ENCODE measurements around the gene EIF4A3. TPM values are rescaled to one million over a fixed set of nuclear protein-coding genes. Genes with fewer than 3 reads are reported as not detected.

EIF4A3 gene
- polyA plus RNA-seq, 1 donor (not counting 4 experiments of a cell fraction or from before 2014, with no cell fraction given), result 143 TPM

DNA sequence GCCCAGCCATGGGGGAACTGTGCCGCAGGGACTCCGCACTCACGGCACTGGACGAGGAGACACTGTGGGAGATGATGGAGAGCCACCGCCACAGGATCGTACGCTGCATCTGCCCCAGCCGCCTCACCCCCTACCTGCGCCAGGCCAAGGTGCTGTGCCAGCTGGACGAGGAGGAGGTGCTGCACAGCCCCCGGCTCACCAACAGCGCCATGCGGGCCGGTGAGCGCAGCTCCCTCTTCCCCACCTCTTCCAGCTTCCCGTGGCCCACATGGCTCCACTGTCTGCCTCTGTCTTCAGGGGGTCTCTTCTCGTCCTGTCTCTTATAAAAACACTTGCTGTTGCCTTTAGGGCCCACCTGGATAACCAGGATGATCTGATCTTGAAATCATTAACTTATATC is 34.5 kb upstream of the EIF4A3 start:
- no peak overlapping the region for H3K27ac ChIP-seq (ENCODE audit: control insufficient read depth, insufficient read depth, low read length)
- dilution Hi-C loops (cut with MboI; ENCODE audit: extremely low pct_ligation_motif_present, low sequenced_read_pairs), result no loop called here
- no peaks in the 10 kb centered on the region for H3K79me2 ChIP-seq (ENCODE audit: control insufficient read depth, insufficient read depth, low read length)
- no peaks in the 10 kb centered on the region for H3K9me3 ChIP-seq (ENCODE audit: control insufficient read depth, low read depth, low read length)
- no peak overlapping the region for H3K4me3 ChIP-seq (ENCODE audit: control insufficient read depth in 2 of 3, extremely low read depth in 1 of 3, insufficient read depth in 2 of 3, low read depth in 1 of 3, low read length in 3 of 3)
- H3K4me1 ChIP-seq (ENCODE audit: control insufficient read depth, extremely low read depth, insufficient read depth, low read length), result no peaks in the 10 kb centered on the region
- H3K36me3 ChIP-seq (ENCODE audit: control insufficient read depth in 2 of 2, extremely low read depth in 1 of 2, insufficient read depth in 2 of 2, low read length in 2 of 2), result no peaks in the 10 kb centered on the region
- H3K9me1 ChIP-seq (ENCODE audit: control insufficient read depth, extremely low read depth, insufficient read depth, low read length), result no peaks in the 10 kb centered on the region
- TF ChIP-seq EZH2 (IDR thresholded peaks at IDR 0.05; ENCODE audit: low read length), result no peak
- TF ChIP-seq, protein P1, sequence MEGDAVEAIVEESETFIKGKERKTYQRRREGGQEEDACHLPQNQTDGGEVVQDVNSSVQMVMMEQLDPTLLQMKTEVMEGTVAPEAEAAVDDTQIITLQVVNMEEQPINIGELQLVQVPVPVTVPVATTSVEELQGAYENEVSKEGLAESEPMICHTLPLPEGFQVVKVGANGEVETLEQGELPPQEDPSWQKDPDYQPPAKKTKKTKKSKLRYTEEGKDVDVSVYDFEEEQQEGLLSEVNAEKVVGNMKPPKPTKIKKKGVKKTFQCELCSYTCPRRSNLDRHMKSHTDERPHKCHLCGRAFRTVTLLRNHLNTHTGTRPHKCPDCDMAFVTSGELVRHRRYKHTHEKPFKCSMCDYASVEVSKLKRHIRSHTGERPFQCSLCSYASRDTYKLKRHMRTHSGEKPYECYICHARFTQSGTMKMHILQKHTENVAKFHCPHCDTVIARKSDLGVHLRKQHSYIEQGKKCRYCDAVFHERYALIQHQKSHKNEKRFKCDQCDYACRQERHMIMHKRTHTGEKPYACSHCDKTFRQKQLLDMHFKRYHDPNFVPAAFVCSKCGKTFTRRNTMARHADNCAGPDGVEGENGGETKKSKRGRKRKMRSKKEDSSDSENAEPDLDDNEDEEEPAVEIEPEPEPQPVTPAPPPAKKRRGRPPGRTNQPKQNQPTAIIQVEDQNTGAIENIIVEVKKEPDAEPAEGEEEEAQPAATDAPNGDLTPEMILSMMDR (optimal IDR thresholded peaks at IDR 0.05 in 1 of 3, IDR thresholded peaks at IDR 0.05 in 1 of 3, conservative IDR thresholded peaks at IDR 0.05 in 1 of 3; ENCODE audit: extremely low read depth in 1 of 3, insufficient read depth in 2 of 3, low read length in 3 of 3), result no peak
- FAIRE-seq, result no peak
- no peak overlapping the region for H2AFZ ChIP-seq (ENCODE audit: control insufficient read depth, low read length)
- H3K9ac ChIP-seq (ENCODE audit: control insufficient read depth, extremely low read depth, insufficient read depth, low read length), result no peak overlapping the region
- H4K20me1 ChIP-seq (ENCODE audit: control insufficient read depth, extremely low read depth, insufficient read depth, low read length), result no peaks in the 10 kb centered on the region
- peaks cover 8% of the 10 kb centered on the region for H3K27me3 ChIP-seq (ENCODE audit: control insufficient read depth, extremely low read depth, insufficient read depth, low read length)
- no peak overlapping the region for H3K4me2 ChIP-seq (ENCODE audit: control insufficient read depth, extremely low read depth, insufficient read depth, low read depth, low read length)
- no peak for DNase-seq (ENCODE audit: low read depth, low spot score)

DNA sequence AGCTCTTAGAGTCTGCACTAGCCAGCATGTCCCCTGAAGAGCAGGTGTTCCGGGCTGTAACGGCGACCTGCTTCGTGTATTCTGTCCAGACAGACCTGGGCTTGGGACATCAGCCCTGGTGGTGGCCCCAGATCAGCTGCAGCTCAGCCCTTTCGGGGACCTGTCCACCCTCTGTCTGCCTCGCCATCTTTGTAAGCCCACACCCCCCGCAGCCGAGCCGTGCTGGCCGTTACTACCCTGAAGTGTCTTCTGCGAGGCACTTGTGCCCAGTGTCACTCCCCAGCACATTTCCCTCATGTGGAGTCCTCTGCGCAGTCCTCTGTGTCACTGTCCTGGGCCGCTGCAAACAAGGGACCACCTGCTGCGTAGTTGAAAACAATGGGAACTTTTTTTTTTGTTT is 33.3 kb upstream of the EIF4A3 start:
- H3K36me3 ChIP-seq (ENCODE audit: control insufficient read depth in 2 of 2, extremely low read depth in 1 of 2, insufficient read depth in 2 of 2, low read length in 2 of 2), result no peaks in the 10 kb centered on the region
- no peak overlapping the region for H3K4me3 ChIP-seq (ENCODE audit: control insufficient read depth in 2 of 3, extremely low read depth in 1 of 3, insufficient read depth in 2 of 3, low read depth in 1 of 3, low read length in 3 of 3)
- FAIRE-seq (no peak), DNase-seq (ENCODE audit: low read depth, low spot score) (no peak)
- H3K27me3 ChIP-seq (ENCODE audit: control insufficient read depth, extremely low read depth, insufficient read depth, low read length), result peaks cover 8% of the 10 kb centered on the region
- H3K9me3 ChIP-seq (ENCODE audit: control insufficient read depth, low read depth, low read length), result no peaks in the 10 kb centered on the region
- no peak overlapping the region for H3K9ac ChIP-seq (ENCODE audit: control insufficient read depth, extremely low read depth, insufficient read depth, low read length)
- dilution Hi-C loops (cut with MboI; ENCODE audit: extremely low pct_ligation_motif_present, low sequenced_read_pairs), result no loop called here
- H3K4me1 ChIP-seq (ENCODE audit: control insufficient read depth, extremely low read depth, insufficient read depth, low read length), result peaks cover 5% of the 10 kb centered on the region
- no peaks in the 10 kb centered on the region for H4K20me1 ChIP-seq (ENCODE audit: control insufficient read depth, extremely low read depth, insufficient read depth, low read length)
- H3K27ac ChIP-seq (ENCODE audit: control insufficient read depth, insufficient read depth, low read length), result no peak overlapping the region
- TF ChIP-seq, protein P1 (optimal IDR thresholded peaks at IDR 0.05 in 1 of 3, IDR thresholded peaks at IDR 0.05 in 1 of 3, conservative IDR thresholded peaks at IDR 0.05 in 1 of 3; ENCODE audit: extremely low read depth in 1 of 3, insufficient read depth in 2 of 3, low read length in 3 of 3), result no peak
- no peak for TF ChIP-seq EZH2 (IDR thresholded peaks at IDR 0.05; ENCODE audit: low read length)
- H3K79me2 ChIP-seq (ENCODE audit: control insufficient read depth, insufficient read depth, low read length), result no peaks in the 10 kb centered on the region
- H2AFZ ChIP-seq (ENCODE audit: control insufficient read depth, low read length), result no peak overlapping the region
- no peaks in the 10 kb centered on the region for H3K9me1 ChIP-seq (ENCODE audit: control insufficient read depth, extremely low read depth, insufficient read depth, low read length)
- H3K4me2 ChIP-seq (ENCODE audit: control insufficient read depth, extremely low read depth, insufficient read depth, low read depth, low read length), result no peak overlapping the region

All from keratinocyte (primary cell).